ENCODE data around the gene TMX4.

The TMX4 gene

GRCh38 chr20:8049310-8049709 lies 29.7 kb upstream of the TMX4 start:
- Mint-ChIP-seq H3K27me3 (ENCODE audit: low read depth) (peaks cover 4% of the 10 kb centered on the region), H3K36me3 (ENCODE audit: low read depth) (no peaks in the 10 kb centered on the region), H3K4me3 (no peak overlapping the region), H3K9me3 (peaks cover 5% of the 10 kb centered on the region), H3K27ac (peak overlapping the region in 1 of 3 experiments; percentile 65), H3K4me1 (peaks cover 12% of the 10 kb centered on the region)
- no peak for TF ChIP-seq CTCF (IDR thresholded peaks at IDR 0.05; ENCODE audit: unreplicated experiment in 3 of 3)

GRCh38 chr20:8045946-8046345 lies 26.4 kb upstream of the TMX4 start:
- Mint-ChIP-seq H3K27ac (no peak overlapping the region), H3K4me3 (no peak overlapping the region), H3K36me3 (ENCODE audit: low read depth) (no peaks in the 10 kb centered on the region), H3K4me1 (peaks cover 12% of the 10 kb centered on the region), H3K27me3 (ENCODE audit: low read depth) (peaks cover 4% of the 10 kb centered on the region), H3K9me3 (peaks cover 5% of the 10 kb centered on the region)
- TF ChIP-seq CTCF (IDR thresholded peaks at IDR 0.05; ENCODE audit: unreplicated experiment in 3 of 3): no peak

- H3K27me3 Mint-ChIP-seq (ENCODE audit: low read depth): no peaks in the 10 kb centered on the region
- H3K4me3 Mint-ChIP-seq: no peak overlapping the region
- H3K4me1 Mint-ChIP-seq: peaks cover 9% of the 10 kb centered on the region
- peak; percentile 76 to 81 (median 79) for TF ChIP-seq CTCF (IDR thresholded peaks at IDR 0.05; ENCODE audit: unreplicated experiment in 3 of 3)
- no peaks in the 10 kb centered on the region for H3K36me3 Mint-ChIP-seq (ENCODE audit: low read depth)
- no peak overlapping the region for H3K27ac Mint-ChIP-seq
- no peaks in the 10 kb centered on the region for H3K9me3 Mint-ChIP-seq
These were observed 24.2 kb upstream of the TMX4 start for GRCh38 chr20:8043687-8044282.

GRCh38 chr20:8039042-8039441 lies 19.5 kb upstream of the TMX4 start:
- no peaks in the 10 kb centered on the region for H3K9me3 Mint-ChIP-seq
- no peak for TF ChIP-seq CTCF (IDR thresholded peaks at IDR 0.05; ENCODE audit: unreplicated experiment in 3 of 3)
- H3K4me1 Mint-ChIP-seq: no peaks in the 10 kb centered on the region
- no peak overlapping the region for H3K4me3 Mint-ChIP-seq
- H3K36me3 Mint-ChIP-seq (ENCODE audit: low read depth): no peaks in the 10 kb centered on the region
- no peak overlapping the region for H3K27ac Mint-ChIP-seq
- H3K27me3 Mint-ChIP-seq (ENCODE audit: low read depth): no peaks in the 10 kb centered on the region

GRCh38 chr20:8036771-8037170 lies 17.2 kb upstream of the TMX4 start:
- H3K9me3 Mint-ChIP-seq: no peaks in the 10 kb centered on the region
- no peaks in the 10 kb centered on the region for H3K36me3 Mint-ChIP-seq (ENCODE audit: low read depth)
- no peak overlapping the region for H3K27ac Mint-ChIP-seq
- H3K4me1 Mint-ChIP-seq: no peaks in the 10 kb centered on the region
- H3K27me3 Mint-ChIP-seq (ENCODE audit: low read depth): peaks cover 4% of the 10 kb centered on the region
- no peak overlapping the region for H3K4me3 Mint-ChIP-seq
- no peak for TF ChIP-seq CTCF (IDR thresholded peaks at IDR 0.05; ENCODE audit: unreplicated experiment in 3 of 3)

GRCh38 chr20:8033151-8033841 lies 13.7 kb upstream of the TMX4 start:
- Mint-ChIP-seq H3K4me3 (no peak overlapping the region), H3K27ac (no peak overlapping the region), H3K9me3 (no peaks in the 10 kb centered on the region), H3K4me1 (no peaks in the 10 kb centered on the region), H3K36me3 (ENCODE audit: low read depth) (no peaks in the 10 kb centered on the region), H3K27me3 (ENCODE audit: low read depth) (peaks cover 4% of the 10 kb centered on the region)
- no peak for TF ChIP-seq CTCF (IDR thresholded peaks at IDR 0.05; ENCODE audit: unreplicated experiment in 3 of 3)
